ENCODE results near the gene SCMH1. TPM values are rescaled to one million over a fixed set of nuclear protein-coding genes. Genes with fewer than 3 reads are reported as not detected.

The SCMH1 gene
- total RNA-seq: 24.8 and 28.2 TPM in 2 replicates

DNA sequence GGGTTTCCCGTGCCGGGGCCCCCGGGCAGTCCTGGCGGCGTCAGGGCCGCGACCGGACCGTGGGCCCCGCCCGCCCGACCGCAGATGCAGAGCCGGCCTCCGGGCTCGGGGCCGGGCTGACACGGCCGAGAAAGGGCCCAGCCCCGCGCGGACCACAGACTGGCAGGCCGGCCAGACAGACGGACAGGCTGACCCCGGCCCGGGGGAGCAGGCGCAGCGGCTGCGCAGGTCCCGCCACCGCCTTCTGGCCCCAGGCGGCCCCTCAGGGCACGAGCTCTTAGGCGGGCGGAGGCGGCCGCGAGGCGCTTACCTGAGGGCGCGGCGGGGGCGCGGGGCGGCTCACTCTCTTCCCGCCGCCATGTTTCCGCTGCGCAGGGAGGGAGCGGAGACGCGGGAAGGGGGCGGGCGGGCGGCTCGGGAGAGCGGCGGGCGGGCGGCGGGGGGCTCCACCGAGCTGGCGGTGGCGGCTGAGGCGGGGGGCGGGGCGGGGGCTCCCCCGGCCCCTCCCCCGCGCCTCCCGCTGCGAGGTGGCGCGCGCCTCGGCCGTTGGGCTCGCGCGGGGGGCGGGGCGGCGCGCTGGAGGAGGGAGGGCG lies at the start of gene SCMH1:
Gene SCMH1, minus strand, starts transcription at position 558 of the 593 bp plus-strand sequence. CDS start 56,173 bp downstream, outside the sequence.

GRCh38 chr1:41021526-41022308 lies 220.4 kb downstream of the SCMH1 start, which contains the start of gene SLFNL1:
Gene SLFNL1 (minus strand): TSS chr1:41021725. CDS start chr1:41020660, 1,065 bp downstream.

GRCh38 chr1:40979241-40980067 lies 262.7 kb downstream of the SCMH1 start, which contains the start of gene CTPS1:
Gene CTPS1 (plus strand): TSS chr1:40979696. CDS start chr1:40983291, 3,595 bp downstream.

Other genes starting within 250 kb of the SCMH1 start
- gene SLFNL1, start 220.6 kb downstream of the SCMH1 start, total RNA-seq: under 0.01 TPM in 1 of 2 replicates, not detected in the other
- gene FOXO6, start 119.1 kb upstream of the SCMH1 start, total RNA-seq: not detected in 2 replicates
- gene EDN2, start 242.4 kb upstream of the SCMH1 start, total RNA-seq: not detected in 2 replicates